ENCODE results near the gene C4orf51.
"Not testable (repeated sequence)": the region's sequence is repeated elsewhere in the genome, so short reads cannot be mapped to it uniquely, and the experiment has no call there.

The C4orf51 gene

GRCh38 chr4:145679991-145680455, at the start of gene C4orf51:
Gene C4orf51, plus strand, starts transcription at chr4:145680146. Its CDS starts 58 bp downstream, at chr4:145680204.
- no peak for DNase-seq

GRCh38 chr4:145635117-145635516, 44.8 kb upstream of the C4orf51 start:
- no peak for DNase-seq

- DNase-seq, result no peak
These were observed 44.3 kb upstream of the C4orf51 start for GRCh38 chr4:145635630-145636029.

- no peak for DNase-seq
These were observed 40.7 kb upstream of the C4orf51 start for GRCh38 chr4:145639186-145639698.

- DNase-seq, result not testable (repeated sequence)
These were observed 39.7 kb upstream of the C4orf51 start for GRCh38 chr4:145640236-145640635.

- no peak for DNase-seq
These were observed 36.7 kb upstream of the C4orf51 start for GRCh38 chr4:145643295-145643694.

GRCh38 chr4:145644699-145645098, 35.2 kb upstream of the C4orf51 start:
- no peak for DNase-seq

GRCh38 chr4:145656156-145656555, 23.8 kb upstream of the C4orf51 start:
- no peak for DNase-seq

- no peak for DNase-seq
These were observed 19.9 kb upstream of the C4orf51 start for GRCh38 chr4:145660064-145660463.

GRCh38 chr4:145663194-145663593, 16.8 kb upstream of the C4orf51 start:
- DNase-seq, result no peak

- DNase-seq, result no peak
These were observed 14.2 kb upstream of the C4orf51 start for GRCh38 chr4:145665773-145666172.

- DNase-seq, result no peak
These were observed 9.5 kb upstream of the C4orf51 start for GRCh38 chr4:145670422-145670821.

GRCh38 chr4:145679520-145679919, 426 bp upstream of the C4orf51 start:
- no peak for DNase-seq

- no peak for DNase-seq
These were observed 956 bp downstream of the C4orf51 start for GRCh38 chr4:145680902-145681301.

GRCh38 chr4:145681518-145681917, 1.6 kb downstream of the C4orf51 start:
- no peak for DNase-seq

- DNase-seq, result no peak
These were observed 2.0 kb downstream of the C4orf51 start for GRCh38 chr4:145681956-145682355.

GRCh38 chr4:145686991-145687390, 7.0 kb downstream of the C4orf51 start:
- DNase-seq, result no peak

GRCh38 chr4:145690610-145691009, 10.7 kb downstream of the C4orf51 start:
- DNase-seq, result no peak

GRCh38 chr4:145691416-145691815, 11.5 kb downstream of the C4orf51 start:
- DNase-seq, result not testable (repeated sequence)

GRCh38 chr4:145694929-145695328, 15.0 kb downstream of the C4orf51 start:
- no peak for DNase-seq

GRCh38 chr4:145697332-145697731, 17.4 kb downstream of the C4orf51 start:
- DNase-seq, result no peak

- no peak for DNase-seq
These were observed 18.6 kb downstream of the C4orf51 start for GRCh38 chr4:145698507-145698906.

GRCh38 chr4:145703850-145704497, 24.0 kb downstream of the C4orf51 start:
- no peak for DNase-seq

- no peak for DNase-seq
These were observed 29.4 kb downstream of the C4orf51 start for GRCh38 chr4:145709336-145709735.

- no peak for DNase-seq
These were observed 29.9 kb downstream of the C4orf51 start for GRCh38 chr4:145709843-145710242.
